Astrocyte (in vitro differentiated cells and primary cell): ENCODE results near the gene SMIM3. TPM values are rescaled to one million over a fixed set of nuclear protein-coding genes. Genes with fewer than 3 reads are reported as not detected.

Experiments used
- DNase-seq: peaks from one replicate; pipeline ENCODE4 v3.0.0-alpha.2; 2010; ENCODE audit warnings: low read depth
- FAIRE-seq: peaks from 2 replicates; lab custom pipeline; 2011; peaks lifted over from hg19 to GRCh38; lab: Jason Lieb, UNC
- H2AFZ ChIP-seq: 2 replicates; pipeline ENCODE4 v1.6.0; 2012; ENCODE audit warnings: low read depth, low read length, inconsistent platforms
- H3K27ac ChIP-seq: 2 replicates; pipeline ENCODE4 v1.5.1; 2011; ENCODE audit warnings: low read depth, low read length, inconsistent platforms
- H3K27me3 ChIP-seq: 2 replicates; pipeline ENCODE4 v1.6.0; 2011; ENCODE audit warnings: low read length, inconsistent platforms; ENCODE audit not compliant: insufficient read depth
- H3K36me3 ChIP-seq: 2 replicates; pipeline ENCODE4 v1.5.1; 2011; ENCODE audit warnings: low read length, inconsistent platforms; ENCODE audit not compliant: insufficient read depth
- H3K4me1 ChIP-seq: 2 replicates; pipeline ENCODE4 v1.5.1; 2011; ENCODE audit warnings: low read length, inconsistent platforms; ENCODE audit not compliant: insufficient read depth
- H3K4me2 ChIP-seq: 2 replicates; pipeline ENCODE4 v1.6.0; 2012; ENCODE audit warnings: low read length, inconsistent platforms
- H3K4me3 ChIP-seq: 2 replicates; pipeline ENCODE4 v1.5.1; 2011; ENCODE audit warnings: low read depth, mild to moderate bottlenecking, low read length, inconsistent platforms; ENCODE audit not compliant: insufficient read depth
- H3K79me2 ChIP-seq: 2 replicates; pipeline ENCODE4 v1.6.0; 2012; ENCODE audit warnings: mild to moderate bottlenecking, low read length, inconsistent platforms; ENCODE audit not compliant: insufficient read depth
- H3K9ac ChIP-seq: 2 replicates; pipeline ENCODE4 v1.6.0; 2012; ENCODE audit warnings: mild to moderate bottlenecking, low read length, inconsistent platforms
- H3K9me3 ChIP-seq: 2 replicates; pipeline ENCODE4 v1.5.1; 2012; ENCODE audit warnings: low read depth, mild to moderate bottlenecking, low read length, inconsistent platforms; ENCODE audit not compliant: insufficient read depth
- H4K20me1 ChIP-seq: 2 replicates; pipeline ENCODE4 v1.6.0; 2012; ENCODE audit warnings: low read length, inconsistent platforms; ENCODE audit not compliant: insufficient read depth
- H3K27ac Mint-ChIP-seq: one replicate; pipeline ENCODE4 v1.8.0; 2021; ENCODE audit warnings: mild to moderate bottlenecking, mixed read lengths; ENCODE audit not compliant: unreplicated experiment
- H3K27me3 Mint-ChIP-seq: one replicate; pipeline ENCODE4 v1.8.0; 2021; ENCODE audit warnings: low read depth, mixed read lengths; ENCODE audit not compliant: unreplicated experiment
- H3K36me3 Mint-ChIP-seq: one replicate; pipeline ENCODE4 v1.8.0; 2021; ENCODE audit warnings: low read depth, mixed read lengths; ENCODE audit not compliant: unreplicated experiment
- H3K4me1 Mint-ChIP-seq: one replicate; pipeline ENCODE4 v1.8.0; 2021; ENCODE audit warnings: low read depth, mixed read lengths; ENCODE audit not compliant: unreplicated experiment
- H3K4me3 Mint-ChIP-seq: one replicate; pipeline ENCODE4 v1.8.0; 2021; ENCODE audit warnings: mild to moderate bottlenecking, moderate library complexity, mixed read lengths; ENCODE audit not compliant: unreplicated experiment
- H3K9me3 Mint-ChIP-seq: one replicate; pipeline ENCODE4 v1.8.0; 2021; ENCODE audit warnings: mild to moderate bottlenecking, mixed read lengths; ENCODE audit not compliant: unreplicated experiment
- CTCF ChIP-seq: IDR thresholded peaks from 2 replicates; pipeline ENCODE4 v1.5.1; 2011; ENCODE audit warnings: low read depth, mild to moderate bottlenecking, inconsistent platforms, low read length, moderate library complexity; ENCODE audit not compliant: insufficient read depth
- EZH2 ChIP-seq: IDR thresholded peaks from 2 replicates; pipeline ENCODE4 v1.6.1; 2012; ENCODE audit warnings: mild to moderate bottlenecking, low read length, inconsistent platforms; ENCODE audit not compliant: insufficient read depth
- total RNA-seq: library from RNA; stranded (reverse); gene quantifications from 2 replicates; pipeline ENCODE4 v1.2.1, GENCODE V29; 2021

The SMIM3 gene
- total RNA-seq, 1 donor from 2014 or later = 16.7 TPM

DNA sequence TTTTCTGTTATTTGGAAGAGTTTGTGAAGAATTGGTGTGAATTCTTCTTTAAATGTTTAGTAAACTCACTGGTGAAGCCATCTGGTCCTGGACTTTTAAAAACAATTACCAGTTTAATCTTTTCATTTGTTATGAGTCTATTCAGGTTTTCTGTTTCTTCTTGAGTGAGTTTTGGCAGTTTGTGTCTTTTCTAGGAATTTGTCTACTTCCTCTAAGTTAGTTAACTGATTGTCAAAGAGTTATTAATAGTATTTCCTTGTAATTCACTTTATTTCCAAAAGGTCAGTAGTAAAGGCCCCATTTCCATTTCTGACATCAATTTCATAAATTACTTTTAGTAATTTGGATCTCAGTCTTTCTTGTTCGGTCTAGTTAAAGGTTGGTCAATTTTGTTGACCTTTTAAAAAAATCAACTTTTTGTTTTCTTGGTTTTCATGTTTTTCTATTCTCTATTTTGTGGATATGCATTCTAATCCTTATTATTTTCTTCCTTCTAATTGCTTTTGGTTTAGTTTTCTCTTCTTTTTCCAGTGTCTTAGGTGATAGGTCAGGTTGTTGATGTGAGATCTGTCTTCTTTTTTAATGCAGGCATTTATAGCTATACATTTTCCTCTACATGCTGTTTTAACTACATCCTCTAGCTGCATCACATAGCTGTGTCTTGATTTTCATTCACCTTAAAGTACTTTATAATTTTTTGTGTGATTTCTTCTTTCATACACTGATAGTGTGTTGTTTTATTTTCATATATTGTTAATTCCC lies 7.3 kb upstream of the SMIM3 start:
- TF ChIP-seq EZH2 (no peak), CTCF (no peak)

DNA sequence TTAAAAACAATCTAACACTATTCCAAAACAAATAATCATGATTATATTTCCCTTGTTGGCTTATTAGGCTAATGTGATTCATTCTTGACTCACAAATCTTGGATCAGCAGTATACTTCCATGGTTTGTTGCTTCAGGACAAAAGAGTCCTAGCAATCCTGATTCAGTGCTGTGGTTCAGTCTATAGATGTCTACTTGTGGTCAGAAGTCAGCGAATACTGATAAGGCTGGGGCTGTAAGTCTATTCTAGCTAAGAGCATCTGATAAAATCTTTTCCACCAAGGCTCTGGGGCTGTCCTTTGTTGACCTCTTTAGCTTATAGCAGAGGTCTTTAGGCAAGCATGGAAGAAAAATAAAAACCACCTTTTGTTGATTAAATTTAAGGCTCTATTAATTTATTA lies 4.4 kb upstream of the SMIM3 start:
- no peaks in the 10 kb centered on the region for H3K36me3 Mint-ChIP-seq
- FAIRE-seq = peak; percentile 98

More for the DNA sequence above, 7.3 kb upstream of the SMIM3 start:
- Histone ChIP-seq H3K79me2 (no peaks in the 10 kb centered on the region), H3K36me3 (no peaks in the 10 kb centered on the region), H3K4me2 (no peak overlapping the region), H2AFZ (no peak overlapping the region), H3K27me3 (no peaks in the 10 kb centered on the region), H4K20me1 (no peaks in the 10 kb centered on the region), H3K4me3 (no peak overlapping the region), H3K4me1 (peaks cover 4% of the 10 kb centered on the region), H3K9ac (no peak overlapping the region), H3K27ac (no peak overlapping the region), H3K9me3 (no peaks in the 10 kb centered on the region)
- H3K4me3 Mint-ChIP-seq = no peak overlapping the region
- H3K9me3 Mint-ChIP-seq = peaks cover 3% of the 10 kb centered on the region
- no peak overlapping the region for H3K27ac Mint-ChIP-seq
- H3K4me1 Mint-ChIP-seq = peaks cover 7% of the 10 kb centered on the region
- H3K36me3 Mint-ChIP-seq = no peaks in the 10 kb centered on the region
- FAIRE-seq (no peak), DNase-seq (no peak)
- peaks cover 3% of the 10 kb centered on the region for H3K27me3 Mint-ChIP-seq

More for the DNA sequence above, 4.4 kb upstream of the SMIM3 start:
- Mint-ChIP-seq H3K9me3 (peaks cover 3% of the 10 kb centered on the region), H3K4me3 (peak overlapping the region; percentile 11), H3K27me3 (no peaks in the 10 kb centered on the region), H3K27ac (no peak overlapping the region), H3K4me1 (peaks cover 15% of the 10 kb centered on the region)
- TF ChIP-seq EZH2 (no peak), CTCF (no peak)
- Histone ChIP-seq H4K20me1 (no peaks in the 10 kb centered on the region), H2AFZ (no peak overlapping the region), H3K4me2 (peak overlapping the region; percentile 39), H3K27ac (peak overlapping the region; percentile 20), H3K79me2 (peaks cover 13% of the 10 kb centered on the region), H3K4me3 (no peak overlapping the region), H3K9ac (no peak overlapping the region), H3K36me3 (no peaks in the 10 kb centered on the region), H3K4me1 (peaks cover 14% of the 10 kb centered on the region), H3K27me3 (no peaks in the 10 kb centered on the region), H3K9me3 (no peaks in the 10 kb centered on the region)
- DNase-seq = peak; percentile 98
